ENCODE data around the gene KIF14.
"Not testable (repeated sequence)": the region's sequence is repeated elsewhere in the genome, so short reads cannot be mapped to it uniquely, and the experiment has no call there.

The KIF14 gene

GRCh38 chr1:200542162-200542561 lies 78.4 kb downstream of the KIF14 start:
- DNase-seq: no peak

GRCh38 chr1:200540281-200540680 lies 80.3 kb downstream of the KIF14 start:
- DNase-seq: no peak

- DNase-seq: no peak
Measured at GRCh38 chr1:200538179-200538578, 82.4 kb downstream of the KIF14 start.

GRCh38 chr1:200535605-200536004 lies 84.9 kb downstream of the KIF14 start:
- no peak for DNase-seq

GRCh38 chr1:200530623-200531261 lies 89.8 kb downstream of the KIF14 start:
- no peak for DNase-seq

GRCh38 chr1:200528858-200529606 lies 91.5 kb downstream of the KIF14 start:
- no peak for DNase-seq

GRCh38 chr1:200527670-200528069 lies 92.9 kb downstream of the KIF14 start:
- peak; percentile 50 for DNase-seq

- DNase-seq: no peak
Measured at GRCh38 chr1:200526709-200527612, 93.6 kb downstream of the KIF14 start.

- DNase-seq: no peak
Measured at GRCh38 chr1:200525090-200525987, 95.2 kb downstream of the KIF14 start.

- DNase-seq: not testable (repeated sequence)
Measured at GRCh38 chr1:200524551-200524950, 96.0 kb downstream of the KIF14 start.

- DNase-seq: no peak
Measured at GRCh38 chr1:200524092-200524491, 96.5 kb downstream of the KIF14 start.

- no peak for DNase-seq
Measured at GRCh38 chr1:200520735-200521134, 99.8 kb downstream of the KIF14 start.

GRCh38 chr1:200518524-200518923 lies 102.0 kb downstream of the KIF14 start:
- DNase-seq: peak; percentile 8

GRCh38 chr1:200512191-200512590 lies 108.4 kb downstream of the KIF14 start:
- DNase-seq: no peak

GRCh38 chr1:200510228-200510623 lies 110.3 kb downstream of the KIF14 start:
- peak; percentile 96 for DNase-seq

GRCh38 chr1:200506471-200506870 lies 114.1 kb downstream of the KIF14 start:
- no peak for DNase-seq

GRCh38 chr1:200505257-200505656 lies 115.3 kb downstream of the KIF14 start:
- DNase-seq: no peak
